Measurements from ENCODE around the gene ASF1A. TPM values are rescaled to one million over a fixed set of nuclear protein-coding genes. Genes with fewer than 3 reads are reported as not detected.

Gene ASF1A
- total RNA-seq, 1 donor from 2014 or later, result 23.4 TPM

DNA sequence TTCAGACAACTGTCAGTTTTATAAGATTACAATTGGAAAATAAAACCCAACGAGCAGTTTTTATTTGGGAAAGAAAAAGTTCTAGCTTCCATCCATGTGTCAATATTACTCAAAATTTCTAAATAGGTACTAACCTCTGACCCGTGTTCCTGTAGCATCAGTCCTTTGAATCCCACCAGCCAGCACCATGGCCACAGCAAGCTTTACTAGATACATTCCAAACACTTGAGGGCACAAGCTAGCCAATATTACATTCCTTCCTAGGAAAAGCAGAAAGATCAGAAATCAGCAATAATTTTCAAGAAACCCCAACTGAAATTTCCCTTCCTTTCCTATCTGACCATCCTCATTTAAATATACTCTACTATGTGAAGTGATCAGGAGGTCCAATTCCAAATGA lies 19.2 kb downstream of the ASF1A start:
- DNase-seq (ENCODE audit: low read depth, low spot score), result no peak

DNA sequence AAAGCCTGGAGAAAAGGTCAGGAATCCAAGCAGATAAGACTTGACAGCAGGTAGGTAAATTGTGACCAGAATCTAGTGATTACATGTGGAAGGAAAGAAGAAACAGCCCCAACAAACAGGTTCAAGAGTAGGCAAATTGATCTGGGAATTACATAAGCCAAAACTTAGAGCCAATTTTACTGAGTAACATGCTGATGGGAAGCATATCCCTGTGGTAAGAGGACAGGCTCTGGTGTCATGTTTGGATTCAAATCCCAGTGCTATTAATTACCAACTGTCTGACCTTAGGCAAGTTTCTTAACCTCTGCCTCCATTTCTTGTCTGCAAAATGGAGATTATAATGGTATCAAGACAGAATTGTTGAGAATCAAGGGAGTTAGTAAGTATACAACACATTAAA lies 20.6 kb downstream of the ASF1A start:
- no peak for DNase-seq (ENCODE audit: low read depth, low spot score)

DNA sequence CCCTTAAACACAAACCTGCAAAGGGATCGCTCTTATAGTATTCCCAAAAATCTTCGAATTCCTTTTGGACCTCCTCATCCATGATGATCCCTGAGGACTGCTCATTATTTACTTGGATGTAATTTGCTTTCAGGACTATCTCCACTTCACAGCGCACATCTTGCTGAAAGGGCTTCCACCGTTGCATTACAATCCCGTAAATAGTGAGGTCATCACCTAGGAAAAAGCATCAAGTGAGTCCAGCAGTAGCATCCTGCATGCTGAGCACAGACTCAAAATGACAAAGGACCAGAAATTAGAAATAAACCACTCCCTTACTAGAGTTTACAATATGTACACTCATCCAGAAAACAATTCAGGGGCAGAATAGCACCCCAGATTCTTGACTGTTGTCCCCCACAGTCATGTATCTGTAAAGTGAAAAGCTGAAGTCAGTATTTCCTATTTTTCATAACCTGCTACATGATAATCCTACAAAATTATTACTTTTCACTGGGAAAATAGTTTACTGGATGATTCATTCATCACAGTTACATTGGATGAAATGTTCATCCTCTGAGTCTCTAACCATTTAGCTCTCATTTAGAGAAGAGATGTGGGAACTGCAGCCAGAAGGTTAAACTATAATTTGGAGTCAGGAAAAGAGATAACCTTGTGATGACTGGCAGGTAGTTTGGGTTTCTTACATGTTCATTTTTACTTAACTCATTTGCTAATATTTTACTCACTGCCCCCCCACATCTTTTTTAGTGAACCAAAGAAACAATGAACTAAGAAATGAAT lies 23.8 kb downstream of the ASF1A start:
- DNase-seq (ENCODE audit: low read depth, low spot score), result no peak

GRCh38 chr6:118918329-118918725 lies 24.4 kb downstream of the ASF1A start:
- no peak for DNase-seq (ENCODE audit: low read depth, low spot score)

GRCh38 chr6:118921084-118921483 lies 27.1 kb downstream of the ASF1A start:
- no peak for DNase-seq (ENCODE audit: low read depth, low spot score)

DNA sequence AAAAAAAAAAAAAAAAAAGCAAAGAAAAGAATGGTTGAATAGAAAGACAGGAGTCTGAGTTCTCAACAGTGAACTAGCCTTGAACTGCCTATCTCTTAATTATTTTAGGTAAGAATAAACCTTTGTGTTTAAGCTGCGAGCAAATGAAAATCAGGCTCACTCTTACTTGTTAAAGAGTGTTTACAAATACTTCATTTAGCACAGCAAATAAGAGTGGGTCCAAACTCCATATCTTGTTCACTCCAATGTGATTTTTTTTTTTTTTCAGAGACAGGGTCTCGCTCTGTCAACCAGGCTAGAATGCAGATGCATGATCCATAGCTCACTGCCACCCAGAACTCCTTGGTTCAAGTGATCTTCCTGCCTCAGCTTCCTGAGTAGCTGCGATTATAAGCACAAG lies 29.1 kb downstream of the ASF1A start:
- DNase-seq (ENCODE audit: low read depth, low spot score), result no peak

DNA sequence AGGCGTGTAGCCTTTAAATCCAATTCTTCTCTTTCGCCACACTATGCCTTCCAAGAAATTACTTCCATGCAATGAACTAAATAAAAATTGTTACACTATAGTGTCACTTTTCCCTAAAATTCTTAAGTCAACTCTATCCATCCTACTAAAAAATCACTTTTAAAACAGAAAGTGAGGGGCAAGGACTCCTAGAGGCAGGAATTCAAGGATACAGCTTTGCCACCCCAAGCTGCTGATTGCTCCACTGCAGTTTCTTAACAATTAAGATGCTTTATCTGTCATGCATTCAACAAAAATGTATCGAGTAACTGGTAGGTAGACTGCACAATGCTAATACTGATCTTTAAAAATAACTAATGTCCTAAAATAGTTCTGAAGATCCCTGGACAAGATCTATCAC lies 36.7 kb downstream of the ASF1A start:
- no peak for DNase-seq (ENCODE audit: low read depth, low spot score)

GRCh38 chr6:118931436-118931835 lies 37.5 kb downstream of the ASF1A start:
- DNase-seq (ENCODE audit: low read depth, low spot score), result no peak

GRCh38 chr6:118932421-118932820 lies 38.5 kb downstream of the ASF1A start:
- DNase-seq (ENCODE audit: low read depth, low spot score), result no peak

GRCh38 chr6:118933855-118934460 lies 40.0 kb downstream of the ASF1A start:
- DNase-seq (ENCODE audit: low read depth, low spot score), result no peak

DNA sequence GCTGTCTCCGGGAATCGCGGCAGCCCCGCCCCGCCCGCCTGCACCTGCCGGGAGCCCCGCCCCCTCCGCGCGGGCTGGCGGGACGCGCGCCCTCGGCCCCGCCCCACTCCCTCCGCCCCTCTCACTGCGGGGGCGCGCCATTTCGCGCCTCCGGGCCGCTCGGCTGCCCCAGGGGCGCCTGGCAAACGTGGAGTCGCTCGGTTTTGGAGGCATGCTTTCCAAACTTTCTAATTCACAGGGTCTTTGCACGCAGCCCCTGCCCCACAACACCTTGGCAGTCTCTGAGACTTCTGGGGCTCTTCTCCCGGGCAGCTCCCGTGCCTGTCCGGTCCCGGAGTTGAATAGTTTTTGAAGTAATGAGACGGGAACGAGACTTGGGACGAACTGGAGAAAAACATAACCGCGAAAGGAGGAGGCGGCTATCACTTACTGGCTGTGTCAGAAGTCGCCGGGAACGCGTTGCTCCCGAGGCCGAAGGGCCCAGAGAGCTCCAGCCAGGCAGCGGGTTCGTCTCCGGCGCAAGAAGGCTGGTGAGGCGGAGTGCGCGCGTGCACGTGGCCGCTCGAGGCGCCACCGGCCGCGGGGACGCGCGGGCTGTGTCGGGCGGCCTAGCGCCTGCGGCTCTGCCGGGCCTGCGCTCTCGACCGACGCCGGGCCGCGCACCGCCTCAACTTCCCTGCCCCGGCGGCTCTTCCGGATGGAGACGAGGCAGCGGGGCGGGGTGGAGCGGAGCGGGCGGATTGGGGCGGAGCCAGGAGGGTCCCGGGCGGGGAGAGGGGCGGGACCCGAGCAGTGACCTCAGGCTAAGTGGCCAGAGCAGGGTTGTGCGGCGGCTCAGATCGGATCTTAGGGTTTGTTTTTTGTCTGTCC lies 40.7 kb downstream of the ASF1A start, which contains the start of gene MCM9:
Gene MCM9, minus strand, starts transcription at position 699 of the 870 bp plus-strand sequence. CDS start 3,436 bp downstream, outside the sequence.
- DNase-seq (ENCODE audit: low read depth, low spot score), result peak; percentile 48

DNA sequence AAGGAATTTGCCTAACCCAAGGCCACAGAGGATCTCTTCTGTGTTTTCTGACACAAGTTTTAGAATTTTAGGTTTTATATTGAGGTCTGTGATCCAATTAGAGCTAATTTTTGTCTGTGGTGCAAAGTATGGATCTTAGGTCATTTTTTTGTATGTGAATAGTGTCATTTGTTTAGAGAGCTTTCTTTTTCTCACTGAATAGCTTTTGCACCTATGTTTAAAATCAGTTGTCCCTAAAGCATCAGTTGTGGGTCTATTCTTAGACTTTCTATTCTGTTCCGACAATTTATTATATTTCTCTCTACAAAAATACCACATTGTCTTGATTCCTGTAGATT lies 41.3 kb downstream of the ASF1A start:
- DNase-seq (ENCODE audit: low read depth, low spot score), result no peak

DNA sequence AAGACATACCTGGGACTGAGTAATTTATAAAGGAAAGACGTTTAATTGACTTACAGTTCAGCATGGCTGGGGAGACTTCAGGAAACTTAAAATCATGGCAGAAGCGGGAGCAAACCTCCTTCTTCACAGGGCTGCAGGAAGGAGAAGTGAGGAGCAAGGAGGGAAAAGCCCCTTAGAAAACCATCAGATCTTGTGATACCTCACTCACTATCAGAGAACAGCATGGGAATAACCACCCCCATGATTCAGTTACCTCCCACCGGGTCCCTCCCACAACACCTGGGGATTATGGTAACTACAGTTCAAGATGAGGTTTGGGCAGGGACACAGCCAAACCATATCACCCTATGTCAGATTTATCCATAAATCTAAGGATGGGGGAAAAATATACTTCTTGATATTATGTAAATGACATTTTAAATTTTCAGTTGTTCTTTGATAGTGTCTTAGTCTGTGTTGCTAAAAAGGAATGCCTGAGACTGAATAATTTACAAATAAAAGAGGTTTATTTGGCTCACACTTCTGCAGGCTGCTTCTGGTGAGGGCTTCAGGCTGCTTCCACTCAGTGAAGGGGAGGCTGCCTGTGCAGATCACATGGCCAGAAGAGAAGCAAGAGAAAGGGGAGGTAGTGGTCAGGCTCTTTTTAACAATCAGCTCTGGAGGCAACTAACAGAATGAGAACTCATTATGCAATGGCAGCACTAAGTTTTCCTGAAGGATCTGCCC lies 42.2 kb downstream of the ASF1A start:
- DNase-seq (ENCODE audit: low read depth, low spot score), result no peak

GRCh38 chr6:118939683-118940082 lies 45.7 kb downstream of the ASF1A start:
- DNase-seq (ENCODE audit: low read depth, low spot score), result no peak

DNA sequence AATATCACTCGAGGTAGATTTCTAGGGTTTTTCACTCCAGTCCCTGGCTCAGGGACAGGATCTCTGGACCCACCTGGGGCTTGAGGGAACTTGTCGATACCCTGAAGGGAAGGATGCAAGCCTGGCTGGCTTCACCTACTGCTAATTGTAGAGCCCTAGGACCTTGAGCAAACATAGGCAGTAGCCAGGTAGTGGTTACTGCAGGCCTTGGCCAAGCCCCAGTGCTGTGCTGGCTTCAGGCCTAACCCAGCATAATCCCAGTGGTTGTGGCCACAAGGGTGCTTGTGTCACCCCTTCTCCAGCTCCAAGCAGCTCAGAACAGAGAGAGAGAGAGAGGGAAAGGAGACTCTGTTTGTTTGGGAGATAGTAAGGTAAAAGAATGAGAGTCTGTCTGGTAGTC lies 46.8 kb downstream of the ASF1A start:
- no peak for DNase-seq (ENCODE audit: low read depth, low spot score)

- no peak for DNase-seq (ENCODE audit: low read depth, low spot score)
Measured at GRCh38 chr6:118945217-118945616, 51.3 kb downstream of the ASF1A start.

DNA sequence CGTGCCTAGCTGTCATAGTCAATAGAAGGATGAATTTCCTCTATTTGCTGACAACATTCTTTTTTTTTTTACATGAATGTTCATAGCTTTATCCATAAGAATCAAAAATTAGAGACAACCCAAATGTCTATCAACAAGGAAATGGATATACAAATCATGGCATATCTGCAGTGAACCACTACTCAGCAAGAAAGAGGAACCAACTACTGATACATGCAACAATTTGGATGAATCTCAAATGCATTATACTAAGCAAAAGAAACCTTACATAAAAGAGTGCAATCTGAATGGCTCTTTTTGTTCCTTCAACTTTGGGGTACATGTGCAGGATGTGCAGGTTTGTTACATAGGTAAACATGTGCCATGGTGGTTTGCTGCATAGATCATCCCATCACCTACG lies 58.7 kb downstream of the ASF1A start:
- no peak for DNase-seq (ENCODE audit: low read depth, low spot score)

DNA sequence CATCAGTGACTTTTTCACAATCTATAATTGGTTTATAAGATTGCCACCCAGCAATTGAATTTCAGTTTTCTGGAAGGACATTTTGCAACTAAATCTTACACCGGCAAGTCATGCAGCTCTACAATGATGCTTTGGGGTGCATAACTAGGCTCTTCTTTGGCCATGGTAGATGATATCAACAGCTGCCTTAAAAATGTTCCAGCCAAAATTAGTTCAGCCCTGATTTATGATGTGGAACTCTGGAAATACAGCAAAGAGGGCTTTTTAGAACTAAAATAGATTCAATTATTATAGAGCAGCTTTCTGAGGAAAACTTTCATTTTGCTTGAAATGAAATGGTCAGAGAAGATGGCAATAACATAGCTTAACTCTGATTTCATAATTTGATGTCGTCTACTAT lies 59.4 kb downstream of the ASF1A start:
- no peak for DNase-seq (ENCODE audit: low read depth, low spot score)
